Right lobe of liver (tissue), 6 donors: ENCODE results near the gene VASN. TPM values are rescaled to one million over a fixed set of nuclear protein-coding genes. Genes with fewer than 3 reads are reported as not detected.
"Not testable (repeated sequence)": the region's sequence is repeated elsewhere in the genome, so short reads cannot be mapped to it uniquely, and the experiment has no call there.

Experiments
- ATAC-seq, 4 donors: fragments of 200-7000 bp; cut with Tn5 transposase; one replicate each; pipeline ENCODE4 v1.9.1; 2020; ENCODE audit warnings: mild to moderate bottlenecking in 4 of 4, moderate library complexity in 4 of 4
- DNase-seq, 3 donors: peaks; one replicate each; pipeline ENCODE4 v3.0.0-alpha.2; 2020
- H3K27ac ChIP-seq, 3 donors: fragments of 200-600 bp; one replicate each; pipeline ENCODE4 v1.8.0; 2022
- H3K27me3 ChIP-seq, 2 donors: fragments of 200-600 bp; one replicate each; pipeline ENCODE4 v1.8.0; 2022
- H3K36me3 ChIP-seq, 4 donors: fragments of 200-600 bp; sonication (generic) in 1 of 4; one replicate each; pipeline versions ENCODE4 v1.5.1 to v1.8.0; 2017 to 2022; ENCODE audit warnings: control low read depth in 1 of 4
- H3K4me1 ChIP-seq, 4 donors: fragments of 200-600 bp; sonication (generic) in 1 of 4; one replicate each; pipeline versions ENCODE4 v1.5.1 to v1.8.0; 2017 to 2022; ENCODE audit warnings: control low read depth in 1 of 4
- H3K4me3 ChIP-seq, 3 donors: fragments of 200-600 bp; one replicate each; pipeline ENCODE4 v1.8.0; 2022
- H3K9me3 ChIP-seq, 4 donors: fragments of 200-600 bp; sonication (generic) in 1 of 4; one replicate each; pipeline versions ENCODE4 v1.5.1 to v1.8.0; 2017 to 2022; ENCODE audit warnings: control low read depth in 1 of 4
- POLR2A ChIP-seq: fragments of 450-650 bp; IDR thresholded peaks from one replicate; pipeline ENCODE4 v1.6.1; 2017; ENCODE audit warnings: antibody characterized with exemption, mild to moderate bottlenecking
- WGBS: methylation state at CpG from one replicate; pipeline ENCODE4 v1.1.6; 2018; ENCODE audit warnings: low coverage, low lambda C conversion rate; ENCODE audit not compliant: insufficient coverage; ENCODE audit errors: missing lambda C conversion rate; 5-methylcytosine and 5-hydroxymethylcytosine counted together
- intact Hi-C, 2 donors: fragments of 100-400 bp; cut with DNase I; formaldehyde crosslinking; loops; one replicate each; pipeline versions ENCODE4 v1.11.2 to v1.14.1; 2022
- total RNA-seq, 6 experiments: library from RNA; depleted of rRNA in 2 of 6; stranded (reverse); fragments of >200 nt in 2 of 6; fragmentation: NEBNext Ultra II Directional in 3 of 6; extraction: Animal tissue kit (Norgen Biotek cat#: 25700) in 3 of 6; gene quantifications; one replicate each; pipeline versions ENCODE4 v1.1.0 to v1.2.4, GENCODE V29; 2016 to 2023
- TF ChIP-seq, protein P1 (sequence below), 4 donors: fragments of 200-600 bp in 3 of 4; fragments of 450-650 bp in 1 of 4; IDR thresholded peaks; one replicate each; pipeline versions ENCODE4 v1.5.1 to v1.8.0; 2016 to 2022; ENCODE audit warnings: antibody characterized with exemption in 4 of 4, mild to moderate bottlenecking in 2 of 4
- donor health status: DM: no; HTN: yes; CAD: no.
- donor health status: DM: no; HTN: no; CAD: no.
- donor health status: DM: no; HTN: no; CAD: no.
- donor health status: DM: no; HTN: yes; CAD: no.
- donor health status: DM: no; HTN: yes; CAD: no.

Gene VASN
- total RNA-seq, 6 experiments from 2014 or later = 13.5 to 22.9 (median 16.8) TPM

DNA sequence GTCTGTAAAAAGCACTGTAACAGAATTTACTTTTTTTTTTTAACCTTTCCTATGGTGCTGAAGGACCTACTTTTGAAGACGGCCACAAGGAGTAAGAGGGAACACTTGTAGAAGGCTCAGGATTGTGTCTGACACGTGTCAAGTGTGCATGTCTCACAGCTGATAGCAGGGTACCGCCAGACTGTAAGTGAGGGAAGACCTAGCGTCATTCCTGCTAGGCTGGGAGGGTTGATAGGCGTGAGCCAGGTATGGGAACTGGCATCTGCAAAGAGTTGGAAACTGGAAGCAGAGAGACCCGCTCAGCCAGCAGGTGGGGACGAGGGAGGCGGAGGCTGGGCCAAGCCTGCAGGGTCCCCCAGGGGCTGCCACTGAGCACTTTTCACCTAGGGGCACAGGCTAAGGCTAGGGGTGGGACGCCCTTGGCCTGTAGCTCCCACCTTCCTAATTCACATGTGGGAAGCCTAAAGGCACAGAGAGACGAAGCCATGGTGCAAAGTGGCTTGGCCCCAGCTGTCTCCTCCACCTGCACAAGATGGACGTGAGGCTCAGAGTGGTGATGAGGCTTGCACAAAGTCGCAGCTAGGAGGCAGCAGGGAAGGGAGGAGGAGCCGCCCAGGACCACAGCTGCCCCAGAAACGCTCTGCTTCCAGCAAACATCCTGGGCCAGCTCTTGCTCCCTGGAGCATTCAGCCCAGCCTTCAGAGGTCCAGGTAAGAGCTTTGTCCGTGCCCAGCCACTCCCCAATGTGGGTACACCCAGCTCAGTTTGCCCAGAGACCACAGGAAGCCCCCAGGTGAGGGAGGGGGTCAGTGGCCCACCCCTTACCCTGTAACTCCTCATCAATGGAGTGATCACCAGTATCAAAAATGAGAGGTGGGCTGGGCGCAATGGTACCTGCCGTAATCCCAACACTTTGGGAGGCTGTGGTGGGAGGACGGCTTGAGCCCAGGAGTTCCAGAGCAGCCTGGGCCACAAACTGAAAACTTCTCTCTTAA lies 18.9 kb downstream of the VASN start:
- Histone ChIP-seq H3K27me3 (no peaks in the 10 kb centered on the region), H3K4me3 (no peak overlapping the region), H3K36me3 (peaks cover 0 to 5% (median 1%) of the 10 kb centered on the region in 4 donors), H3K27ac (no peak overlapping the region), H3K9me3 (no peaks in the 10 kb centered on the region), H3K4me1 (no peaks in the 10 kb centered on the region)
- ATAC-seq (no peak), DNase-seq (peak in 1 of 3 donors; percentile 10)
- intact Hi-C loops = no loop called here
- TF ChIP-seq POLR2A = no peak
- TF ChIP-seq, protein P1, sequence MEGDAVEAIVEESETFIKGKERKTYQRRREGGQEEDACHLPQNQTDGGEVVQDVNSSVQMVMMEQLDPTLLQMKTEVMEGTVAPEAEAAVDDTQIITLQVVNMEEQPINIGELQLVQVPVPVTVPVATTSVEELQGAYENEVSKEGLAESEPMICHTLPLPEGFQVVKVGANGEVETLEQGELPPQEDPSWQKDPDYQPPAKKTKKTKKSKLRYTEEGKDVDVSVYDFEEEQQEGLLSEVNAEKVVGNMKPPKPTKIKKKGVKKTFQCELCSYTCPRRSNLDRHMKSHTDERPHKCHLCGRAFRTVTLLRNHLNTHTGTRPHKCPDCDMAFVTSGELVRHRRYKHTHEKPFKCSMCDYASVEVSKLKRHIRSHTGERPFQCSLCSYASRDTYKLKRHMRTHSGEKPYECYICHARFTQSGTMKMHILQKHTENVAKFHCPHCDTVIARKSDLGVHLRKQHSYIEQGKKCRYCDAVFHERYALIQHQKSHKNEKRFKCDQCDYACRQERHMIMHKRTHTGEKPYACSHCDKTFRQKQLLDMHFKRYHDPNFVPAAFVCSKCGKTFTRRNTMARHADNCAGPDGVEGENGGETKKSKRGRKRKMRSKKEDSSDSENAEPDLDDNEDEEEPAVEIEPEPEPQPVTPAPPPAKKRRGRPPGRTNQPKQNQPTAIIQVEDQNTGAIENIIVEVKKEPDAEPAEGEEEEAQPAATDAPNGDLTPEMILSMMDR (IDR thresholded peaks at IDR 0.05) = no peak
- WGBS = 100% methylated on average over 6 of the region's 18 CpGs

DNA sequence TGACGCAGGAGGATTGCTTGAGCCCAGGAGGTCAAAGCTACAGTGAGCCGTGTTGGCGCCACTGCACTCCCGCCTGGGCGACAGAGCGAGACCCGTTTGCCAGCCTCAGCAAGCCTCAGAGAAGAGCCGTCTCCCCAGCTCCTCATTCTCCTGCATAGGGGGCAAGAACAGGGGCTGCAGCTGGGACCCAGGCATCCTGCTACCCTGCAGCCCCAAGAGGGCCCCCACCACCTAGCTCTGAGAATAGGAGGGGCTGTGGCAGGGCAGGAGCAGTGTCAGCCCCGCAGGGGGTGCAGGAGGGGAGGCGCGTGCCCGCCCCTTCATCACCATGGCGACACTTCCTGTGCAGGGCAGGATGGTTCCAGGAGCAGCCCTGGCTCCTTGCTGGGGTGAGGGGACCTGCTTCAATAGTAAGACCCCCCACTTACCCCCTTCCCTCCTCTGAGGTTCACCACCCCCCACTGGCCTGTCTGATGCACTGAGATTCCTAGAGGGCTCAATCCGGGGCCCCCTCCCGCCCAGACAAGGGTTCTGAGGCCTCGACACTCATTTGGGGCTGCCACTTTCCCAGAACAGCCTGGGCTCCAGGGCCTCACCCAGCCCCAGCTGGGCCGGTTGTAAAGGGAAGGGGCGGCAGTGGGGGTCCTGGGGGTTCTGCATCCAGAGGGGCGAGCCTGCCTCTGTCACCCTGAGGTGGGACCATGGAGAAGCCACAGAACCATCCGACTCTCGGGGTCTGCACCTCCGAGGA lies 20.2 kb downstream of the VASN start:
- Histone ChIP-seq H3K9me3 (no peaks in the 10 kb centered on the region), H3K4me3 (no peak overlapping the region), H3K36me3 (peaks cover 0 to 5% (median 1%) of the 10 kb centered on the region in 4 donors), H3K4me1 (no peaks in the 10 kb centered on the region), H3K27ac (no peak overlapping the region), H3K27me3 (no peaks in the 10 kb centered on the region)
- peak in 1 of 3 donors; percentile 14 for DNase-seq
- ATAC-seq = no peak
- TF ChIP-seq, protein P1 (IDR thresholded peaks at IDR 0.05) = no peak
- TF ChIP-seq POLR2A = no peak
- intact Hi-C loops = no loop called here
- 93% methylated on average over 7 of the region's 22 CpGs for WGBS

DNA sequence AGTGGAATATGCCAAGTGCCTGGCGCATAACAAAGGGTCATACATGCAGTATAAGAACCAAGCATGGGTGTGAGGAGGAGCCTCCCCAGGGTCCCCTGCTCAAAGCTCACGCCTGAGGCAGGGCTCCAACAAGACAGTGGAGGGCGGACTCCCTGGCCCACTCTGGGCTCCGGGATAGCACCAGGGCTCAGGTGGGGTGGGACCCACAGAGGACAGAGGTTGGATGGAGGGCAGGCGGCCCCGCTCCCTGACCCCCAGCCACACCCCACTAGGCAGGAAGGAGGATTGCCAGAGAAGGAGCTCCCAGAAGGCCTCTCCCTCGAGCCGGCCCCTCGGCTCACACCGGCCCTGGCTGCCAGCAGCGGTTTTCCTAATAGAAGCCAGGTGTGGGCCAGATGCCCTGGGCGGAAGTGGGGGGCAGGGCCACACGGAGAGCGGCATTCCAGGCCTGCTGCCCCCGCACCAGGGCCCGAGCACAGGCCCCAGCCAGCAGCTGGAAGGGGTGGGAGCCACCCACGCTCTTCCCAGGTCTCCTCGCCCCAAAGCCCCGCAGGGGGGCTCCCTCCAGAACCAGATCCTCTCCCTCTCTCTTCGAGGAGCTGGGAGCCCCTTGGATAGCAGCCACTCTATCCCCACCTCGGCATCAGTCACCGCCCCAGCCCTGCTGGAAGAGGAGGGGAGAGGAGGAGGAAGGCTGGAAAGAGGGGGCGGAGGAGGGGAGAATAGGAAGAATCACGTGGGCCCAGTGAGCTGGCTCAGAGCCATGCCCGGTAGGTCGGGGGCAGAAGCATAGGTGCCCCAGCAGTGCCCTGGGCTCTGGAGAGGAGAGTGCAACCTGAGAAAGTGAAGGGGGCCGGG lies 21.0 kb downstream of the VASN start:
- H3K27ac ChIP-seq = no peak overlapping the region
- DNase-seq = peak in 1 of 3 donors; percentile 19
- H3K9me3 ChIP-seq = no peaks in the 10 kb centered on the region
- H3K4me3 ChIP-seq = no peak overlapping the region
- no peaks in the 10 kb centered on the region for H3K4me1 ChIP-seq
- ATAC-seq = peak in 1 of 4 donors; percentile 3
- WGBS = 50% methylated on average over 4 of the region's 27 CpGs
- intact Hi-C loops = no loop called here
- TF ChIP-seq POLR2A = no peak
- TF ChIP-seq, protein P1 (IDR thresholded peaks at IDR 0.05) = no peak
- no peaks in the 10 kb centered on the region for H3K27me3 ChIP-seq
- peaks cover 0 to 5% (median 1%) of the 10 kb centered on the region in 4 donors for H3K36me3 ChIP-seq

DNA sequence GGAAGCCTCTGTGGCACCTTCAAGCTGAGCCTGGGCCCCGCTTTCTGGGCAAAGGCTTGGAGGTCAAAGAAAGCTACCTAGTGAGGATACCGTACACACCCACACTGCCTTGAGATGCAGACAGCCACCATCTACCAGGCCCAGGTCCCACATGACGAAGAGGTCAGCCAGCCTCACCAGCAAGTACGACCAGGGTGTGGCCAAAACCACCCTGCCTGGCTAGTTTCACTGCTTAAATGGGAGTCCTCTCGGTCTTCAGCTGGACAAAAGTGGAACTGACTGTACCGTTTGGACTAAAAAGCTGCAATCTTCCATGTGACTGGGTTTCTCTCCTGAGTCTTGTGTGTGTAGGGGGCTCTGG lies 21.6 kb downstream of the VASN start:
- no peaks in the 10 kb centered on the region for H3K27me3 ChIP-seq
- H3K9me3 ChIP-seq = no peaks in the 10 kb centered on the region
- no peaks in the 10 kb centered on the region for H3K4me1 ChIP-seq
- no CpG with 5 or more reads among the region's 6 CpGs for WGBS
- ATAC-seq = no peak
- peaks cover 0 to 5% (median 1%) of the 10 kb centered on the region in 4 donors for H3K36me3 ChIP-seq
- TF ChIP-seq POLR2A = no peak
- TF ChIP-seq, protein P1 (IDR thresholded peaks at IDR 0.05) = no peak
- intact Hi-C loops = no loop called here
- H3K27ac ChIP-seq = no peak overlapping the region
- H3K4me3 ChIP-seq = no peak overlapping the region
- DNase-seq = peak in 1 of 3 donors; percentile 18

DNA sequence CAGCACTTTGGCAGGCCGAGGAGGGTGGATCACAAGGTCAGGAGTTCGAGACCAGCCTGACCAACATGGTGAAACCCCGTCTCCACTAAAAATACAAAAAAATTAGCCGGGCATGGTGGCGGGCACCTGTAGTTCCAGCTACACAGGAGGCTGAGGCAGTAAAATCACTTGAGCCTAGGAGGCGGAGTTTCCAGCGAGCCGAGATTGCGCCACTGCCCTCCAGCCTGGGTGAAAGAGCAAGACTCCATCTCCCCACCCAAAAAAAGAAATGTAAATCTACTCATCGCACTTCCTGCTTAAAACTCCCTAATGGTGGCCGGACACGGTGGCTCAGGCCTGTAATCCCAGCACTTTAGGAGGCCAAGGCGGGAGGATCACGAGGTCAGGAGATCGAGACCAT lies 22.2 kb downstream of the VASN start:
- H3K36me3 ChIP-seq, intact Hi-C loops, H3K4me3 ChIP-seq, H3K27ac ChIP-seq, H3K27me3 ChIP-seq, H3K9me3 ChIP-seq, DNase-seq, H3K4me1 ChIP-seq, ATAC-seq: not testable (repeated sequence)
- WGBS = 93% methylated on average over 11 of the region's 15 CpGs
